K562 (cell line): ENCODE results near the gene RTBDN. TPM values are rescaled to one million over a fixed set of nuclear protein-coding genes. Genes with fewer than 3 reads are reported as not detected.

Experiments used
- ARID4B ChIP-seq: sonication (generic); formaldehyde crosslinking; IDR thresholded peaks from 2 replicates; pipeline ENCODE4 v1.8.0; 2022; ENCODE audit warnings: mild to moderate bottlenecking, missing genetic modification reagents
- BHLHE40 ChIP-seq: IDR thresholded peaks from 2 replicates; pipeline ENCODE4 v1.6.1; 2011; ENCODE audit warnings: low read length, improper control_type of control experiment
- BMI1 ChIP-seq: fragments of 150-350 bp; IDR thresholded peaks from 2 replicates; pipeline ENCODE4 v1.6.1; 2014; ENCODE audit warnings: low read length
- GABPA ChIP-seq: fragments of 200-800 bp; sonication (Bioruptor generic); conservative IDR thresholded peaks from 2 replicates; pipeline ENCODE4 v1.6.1; 2016; ENCODE audit warnings: low read depth, missing genetic modification characterization, missing compliant biosample characterization
- HDAC1 ChIP-seq, 2 experiments: fragments of 450-650 bp; IDR thresholded peaks; 2 replicates each; pipeline ENCODE4 v1.6.1; 2016 to 2017; ENCODE audit warnings: inconsistent platforms in 1 of 2, mild to moderate bottlenecking in 1 of 2, moderate library complexity in 1 of 2
- MAFF ChIP-seq: IDR thresholded peaks from 2 replicates; pipeline ENCODE4 v1.6.1; 2012; ENCODE audit warnings: low read length, improper control_type of control experiment
- OTX1 ChIP-seq: fragments of 450-650 bp; formaldehyde crosslinking; IDR thresholded peaks from 2 replicates; pipeline ENCODE4 v1.4.0; 2022; ENCODE audit warnings: mild to moderate bottlenecking
- THAP12 ChIP-seq: fragments of 250-450 bp; sonication (Bioruptor Pico); IDR thresholded peaks from 2 replicates; pipeline ENCODE4 v1.9.0; 2021; ENCODE audit warnings: mild to moderate bottlenecking, inconsistent platforms
- TRIM28 ChIP-seq: fragments of 450-650 bp; IDR thresholded peaks from 2 replicates; pipeline ENCODE4 v1.6.1; 2017
- VEZF1 ChIP-seq: fragments of 200-800 bp; sonication (Bioruptor generic); IDR thresholded peaks from 2 replicates; pipeline ENCODE4 v1.6.1; 2017; ENCODE audit warnings: missing genetic modification characterization, missing compliant biosample characterization
- ZBED1 ChIP-seq: IDR thresholded peaks from 2 replicates; pipeline ENCODE4 v1.6.1; 2014
- ZNF668 ChIP-seq: fragments of 250-450 bp; sonication (Bioruptor Pico); IDR thresholded peaks from 2 replicates; pipeline ENCODE4 v1.8.0; 2022; ENCODE audit warnings: mild to moderate bottlenecking, inconsistent platforms
- polyA plus RNA-seq, 8 experiments: library from polyadenylated mRNA; depleted of rRNA in 4 of 8; stranded (reverse) in 5 of 8; unstranded in 3 of 8; fragments of >200 nt; fragmentation: Nextera tagmentation in 2 of 8; fragmentation: Illumina TruSeq in 1 of 8; extraction: Ambion mirVana in 2 of 8; extraction: Trizol in 1 of 8; gene quantifications; 2 replicates each; pipeline versions ENCODE4 v1.2.1 to v1.2.3, GENCODE V29; 2011 to 2014; ENCODE audit warnings: inconsistent platforms in 1 of 8, missing spikeins in 1 of 8
- total RNA-seq, 7 experiments: library from RNA; depleted of rRNA in 6 of 7; stranded (reverse); fragments of >200 nt in 6 of 7; fragmentation: Illumina TruSeq in 2 of 7; extraction: Trizol in 2 of 7; gene quantifications; 2 replicates each; pipeline versions ENCODE4 v1.2.1 to v1.2.3, GENCODE V29; 2011 to 2021; ENCODE audit warnings: low replicate concordance in 1 of 7
- TF ChIP-seq, protein P1 (sequence below): sonication (generic); formaldehyde crosslinking; IDR thresholded peaks from 2 replicates; pipeline ENCODE4 v1.8.1; 2023; ENCODE audit warnings: mild to moderate bottlenecking, missing genetic modification reagents
- TF ChIP-seq, protein P2 (sequence below), 2 experiments: IDR thresholded peaks; 2 replicates each; pipeline ENCODE4 v1.6.1; 2012; ENCODE audit warnings: improper control_type of control experiment in 2 of 2, low read depth in 2 of 2, low read length in 2 of 2, borderline replicate concordance in 1 of 2

Gene RTBDN
- total and polyA plus RNA-seq, 9 of the 15 experiments (the other 6 are each of a cell fraction or from before 2014, with no cell fraction given), result 0.20 to 2.3 (median 0.72) TPM; not detected in 1

GRCh38 chr19:12847159-12848139, 13.1 kb upstream of the RTBDN start (continued):
- TF ChIP-seq VEZF1, result peak; percentile 87
- TF ChIP-seq BMI1, result no peak
- TF ChIP-seq ZNF668 (CRISPR knock-in tag), result no peak
- no peak for TF ChIP-seq ARID4B (CRISPR knock-in tag)
- TF ChIP-seq ZBED1, result peak; percentile 76; the same call in 1 of the 2 replicates
- TF ChIP-seq MAFF, result no peak
- TF ChIP-seq, protein P1, sequence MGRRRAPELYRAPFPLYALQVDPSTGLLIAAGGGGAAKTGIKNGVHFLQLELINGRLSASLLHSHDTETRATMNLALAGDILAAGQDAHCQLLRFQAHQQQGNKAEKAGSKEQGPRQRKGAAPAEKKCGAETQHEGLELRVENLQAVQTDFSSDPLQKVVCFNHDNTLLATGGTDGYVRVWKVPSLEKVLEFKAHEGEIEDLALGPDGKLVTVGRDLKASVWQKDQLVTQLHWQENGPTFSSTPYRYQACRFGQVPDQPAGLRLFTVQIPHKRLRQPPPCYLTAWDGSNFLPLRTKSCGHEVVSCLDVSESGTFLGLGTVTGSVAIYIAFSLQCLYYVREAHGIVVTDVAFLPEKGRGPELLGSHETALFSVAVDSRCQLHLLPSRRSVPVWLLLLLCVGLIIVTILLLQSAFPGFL, result no peak
- TF ChIP-seq BHLHE40, result peak; percentile 73
- TF ChIP-seq HDAC1 (IDR thresholded peaks at IDR 0.05), result no peak
- no peak for TF ChIP-seq TRIM28
- no peak for TF ChIP-seq GABPA (tag)
- TF ChIP-seq THAP12 (CRISPR knock-in tag), result no peak
- TF ChIP-seq, protein P2, sequence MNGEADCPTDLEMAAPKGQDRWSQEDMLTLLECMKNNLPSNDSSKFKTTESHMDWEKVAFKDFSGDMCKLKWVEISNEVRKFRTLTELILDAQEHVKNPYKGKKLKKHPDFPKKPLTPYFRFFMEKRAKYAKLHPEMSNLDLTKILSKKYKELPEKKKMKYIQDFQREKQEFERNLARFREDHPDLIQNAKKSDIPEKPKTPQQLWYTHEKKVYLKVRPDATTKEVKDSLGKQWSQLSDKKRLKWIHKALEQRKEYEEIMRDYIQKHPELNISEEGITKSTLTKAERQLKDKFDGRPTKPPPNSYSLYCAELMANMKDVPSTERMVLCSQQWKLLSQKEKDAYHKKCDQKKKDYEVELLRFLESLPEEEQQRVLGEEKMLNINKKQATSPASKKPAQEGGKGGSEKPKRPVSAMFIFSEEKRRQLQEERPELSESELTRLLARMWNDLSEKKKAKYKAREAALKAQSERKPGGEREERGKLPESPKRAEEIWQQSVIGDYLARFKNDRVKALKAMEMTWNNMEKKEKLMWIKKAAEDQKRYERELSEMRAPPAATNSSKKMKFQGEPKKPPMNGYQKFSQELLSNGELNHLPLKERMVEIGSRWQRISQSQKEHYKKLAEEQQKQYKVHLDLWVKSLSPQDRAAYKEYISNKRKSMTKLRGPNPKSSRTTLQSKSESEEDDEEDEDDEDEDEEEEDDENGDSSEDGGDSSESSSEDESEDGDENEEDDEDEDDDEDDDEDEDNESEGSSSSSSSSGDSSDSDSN (IDR thresholded peaks at IDR 0.05; ENCODE audit: borderline replicate concordance in 1 of 2, low read depth in 2 of 2, low read length in 2 of 2), result no peak
- no peak for TF ChIP-seq OTX1 (CRISPR knock-in tag)
